ENCODE measurements around the gene TMEM253.

TMEM253 gene

DNA sequence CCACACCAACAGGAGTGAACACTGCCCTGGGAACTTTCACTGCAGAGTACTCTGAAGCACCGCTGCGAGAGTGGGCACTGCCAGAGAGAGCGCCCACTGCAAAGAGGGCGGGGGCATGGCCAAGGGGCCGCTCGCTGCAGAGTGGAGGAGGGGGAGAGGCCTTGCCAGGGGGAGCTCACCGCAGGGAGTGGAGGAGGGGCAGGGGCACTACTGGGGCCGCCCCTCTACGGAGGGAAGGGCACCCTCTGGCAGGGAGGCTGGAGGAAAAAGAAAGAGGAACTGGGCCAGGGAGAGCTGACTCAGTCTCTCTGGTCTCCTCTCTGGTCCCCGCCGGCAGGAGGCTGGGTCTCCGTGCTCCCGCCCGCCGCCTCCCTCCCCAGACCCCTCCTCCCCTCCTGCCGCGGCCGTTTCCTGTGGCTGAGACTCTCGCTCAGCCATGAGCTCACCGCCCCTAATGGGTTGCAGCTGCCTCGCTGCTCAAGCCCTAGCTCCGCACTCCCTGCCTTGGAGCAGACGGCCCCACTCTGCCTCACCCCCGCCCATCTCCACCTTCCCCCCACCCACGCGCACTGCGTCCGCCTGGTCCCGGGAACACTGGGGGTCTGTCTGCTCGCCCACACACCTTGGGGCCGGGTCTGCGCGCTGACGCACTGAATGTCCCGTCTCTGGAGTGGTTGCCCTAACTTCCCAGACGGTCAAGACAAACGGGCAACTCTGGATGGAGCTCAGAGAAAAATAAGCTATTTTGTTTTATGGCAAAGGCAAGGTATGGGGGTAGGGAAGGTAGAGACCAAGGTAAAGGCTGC is 29.4 kb upstream of the TMEM253 start:
- peak; percentile 71 for DNase-seq

DNA sequence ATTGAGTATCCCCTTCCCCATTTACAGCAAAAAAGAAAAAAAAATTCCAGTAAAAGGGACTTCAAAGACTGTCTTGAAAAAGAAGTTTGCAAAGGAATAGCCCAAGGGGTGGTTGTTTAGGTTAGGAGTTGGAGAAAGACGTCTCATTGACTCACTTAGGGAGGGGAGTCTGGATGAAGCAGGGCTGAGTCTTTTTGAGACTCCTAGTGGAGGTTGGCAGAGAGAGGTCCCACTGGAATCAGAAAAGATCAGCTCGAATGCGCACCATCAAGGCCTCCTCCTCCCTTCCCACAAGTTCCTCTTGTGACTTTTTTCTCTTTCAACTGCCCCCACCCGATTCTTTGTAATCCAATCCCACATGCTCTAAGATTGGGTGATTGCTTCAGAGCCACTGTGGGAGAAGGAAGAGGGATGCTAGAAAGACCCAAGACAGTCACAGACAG is 28.8 kb upstream of the TMEM253 start:
- DNase-seq, result no peak

DNA sequence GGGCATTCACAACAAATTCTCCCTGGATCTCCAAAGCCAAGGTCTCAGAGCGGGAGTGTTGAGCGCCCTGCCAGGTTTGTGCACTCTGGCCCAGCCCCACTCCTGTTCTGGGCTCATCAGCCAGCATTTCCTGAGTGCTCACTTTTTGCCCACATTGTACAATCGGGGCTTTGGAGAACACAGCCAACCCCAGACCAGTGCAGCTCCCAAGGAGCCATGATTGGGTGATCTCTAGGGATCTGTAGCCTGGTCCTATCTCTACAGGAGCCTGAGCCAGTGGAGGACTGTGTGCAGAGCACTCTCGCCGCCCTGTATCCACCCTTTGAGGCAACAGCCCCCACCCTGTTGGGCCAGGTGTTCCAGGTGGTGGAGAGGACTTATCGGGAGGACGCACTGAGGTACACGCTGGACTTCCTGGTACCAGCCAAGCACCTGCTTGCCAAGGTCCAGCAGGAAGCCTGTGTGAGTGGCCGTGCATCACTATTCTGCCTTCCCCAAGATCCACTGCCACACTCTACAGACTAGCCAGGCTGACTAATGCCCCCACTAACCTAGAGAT is 28.0 kb upstream of the TMEM253 start:
- no peak for DNase-seq

DNA sequence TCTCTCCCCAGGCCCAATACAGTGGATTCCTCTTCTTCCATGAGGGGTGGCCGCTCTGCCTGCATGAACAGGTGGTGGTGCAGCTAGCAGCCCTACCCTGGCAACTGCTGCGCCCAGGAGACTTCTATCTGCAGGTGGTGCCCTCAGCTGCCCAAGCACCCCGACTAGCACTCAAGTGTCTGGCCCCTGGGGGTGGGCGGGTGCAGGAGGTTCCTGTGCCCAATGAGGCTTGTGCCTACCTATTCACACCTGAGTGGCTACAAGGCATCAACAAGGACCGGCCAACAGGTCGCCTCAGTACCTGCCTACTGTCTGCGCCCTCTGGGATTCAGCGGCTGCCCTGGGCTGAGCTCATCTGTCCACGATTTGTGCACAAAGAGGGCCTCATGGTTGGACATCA is 26.9 kb upstream of the TMEM253 start:
- DNase-seq, result no peak

DNA sequence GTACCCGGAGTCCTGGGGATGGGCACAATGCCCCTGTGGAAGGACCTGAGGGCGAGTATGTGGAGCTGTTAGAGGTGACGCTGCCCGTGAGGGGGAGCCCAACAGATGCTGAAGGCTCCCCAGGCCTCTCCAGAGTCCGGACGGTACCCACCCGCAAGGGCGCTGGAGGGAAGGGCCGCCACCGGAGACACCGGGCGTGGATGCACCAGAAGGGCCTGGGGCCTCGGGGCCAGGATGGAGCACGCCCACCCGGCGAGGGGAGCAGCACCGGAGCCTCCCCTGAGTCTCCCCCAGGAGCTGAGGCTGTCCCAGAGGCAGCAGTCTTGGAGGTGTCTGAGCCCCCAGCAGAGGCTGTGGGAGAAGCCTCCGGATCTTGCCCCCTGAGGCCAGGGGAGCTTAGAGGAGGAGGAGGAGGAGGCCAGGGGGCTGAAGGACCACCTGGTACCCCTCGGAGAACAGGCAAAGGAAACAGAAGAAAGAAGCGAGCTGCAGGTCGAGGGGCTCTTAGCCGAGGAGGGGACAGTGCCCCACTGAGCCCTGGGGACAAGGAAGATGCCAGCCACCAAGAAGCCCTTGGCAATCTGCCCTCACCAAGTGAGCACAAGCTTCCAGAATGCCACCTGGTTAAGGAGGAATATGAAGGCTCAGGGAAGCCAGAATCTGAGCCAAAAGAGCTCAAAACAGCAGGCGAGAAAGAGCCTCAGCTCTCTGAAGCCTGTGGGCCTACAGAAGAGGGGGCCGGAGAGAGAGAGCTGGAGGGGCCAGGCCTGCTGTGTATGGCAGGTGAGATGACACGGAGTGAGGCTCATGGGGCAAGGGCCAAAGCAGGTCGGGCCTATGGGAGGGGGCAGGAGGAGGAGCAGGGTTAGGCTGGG is 26.2 kb upstream of the TMEM253 start:
- DNase-seq, result no peak

DNA sequence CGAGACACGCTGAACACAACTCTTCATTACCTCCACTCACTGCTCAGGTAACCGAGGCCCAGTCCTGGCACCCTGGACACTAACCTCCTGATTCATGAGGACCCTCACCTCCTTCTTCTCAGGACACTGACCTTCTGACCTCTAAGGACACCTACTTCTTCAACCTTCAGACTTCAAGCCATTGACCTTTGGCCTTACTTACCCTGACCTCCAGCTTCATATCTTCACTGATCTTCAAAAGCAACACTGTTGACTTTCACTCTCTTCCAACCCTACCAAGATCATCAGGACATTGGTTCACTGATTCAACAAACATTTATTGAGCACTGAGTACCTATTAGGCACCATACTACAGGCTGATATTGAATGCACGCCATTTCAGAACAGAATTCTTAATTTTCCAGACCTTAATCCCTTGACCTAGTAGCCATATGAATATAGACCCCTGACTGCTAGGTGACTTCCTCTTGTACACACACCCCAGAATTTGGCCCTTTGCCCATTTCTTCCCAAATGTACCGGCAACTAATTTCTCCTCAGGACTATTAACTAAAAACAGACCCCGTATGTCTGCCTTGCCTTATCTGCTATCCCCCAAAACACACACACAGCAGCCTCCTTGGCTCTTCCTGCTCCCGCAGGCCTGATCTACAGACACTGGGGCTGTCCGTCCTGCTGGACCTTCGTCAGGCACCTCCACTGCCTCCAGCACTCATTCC is 25.0 kb upstream of the TMEM253 start:
- no peak for DNase-seq

DNA sequence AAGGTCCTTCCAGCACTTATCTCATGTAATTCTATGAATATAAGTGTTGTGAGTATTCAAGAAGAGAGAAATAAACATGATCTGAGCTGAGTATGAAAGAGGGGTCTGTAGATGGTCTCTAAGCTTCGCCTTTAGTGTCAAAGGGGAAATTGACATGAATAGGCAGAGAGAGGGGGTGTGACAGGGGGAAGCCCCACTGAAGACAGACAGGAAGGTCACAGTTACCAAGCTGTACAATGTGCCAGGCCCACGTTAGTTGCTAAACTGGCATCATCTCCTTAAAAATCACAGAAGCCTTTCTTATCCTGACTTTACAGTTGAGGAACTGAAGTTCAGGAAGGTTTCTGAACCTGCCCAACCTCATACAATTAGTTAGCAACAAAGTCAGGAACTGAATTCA is 23.2 kb upstream of the TMEM253 start:
- DNase-seq, result no peak

DNA sequence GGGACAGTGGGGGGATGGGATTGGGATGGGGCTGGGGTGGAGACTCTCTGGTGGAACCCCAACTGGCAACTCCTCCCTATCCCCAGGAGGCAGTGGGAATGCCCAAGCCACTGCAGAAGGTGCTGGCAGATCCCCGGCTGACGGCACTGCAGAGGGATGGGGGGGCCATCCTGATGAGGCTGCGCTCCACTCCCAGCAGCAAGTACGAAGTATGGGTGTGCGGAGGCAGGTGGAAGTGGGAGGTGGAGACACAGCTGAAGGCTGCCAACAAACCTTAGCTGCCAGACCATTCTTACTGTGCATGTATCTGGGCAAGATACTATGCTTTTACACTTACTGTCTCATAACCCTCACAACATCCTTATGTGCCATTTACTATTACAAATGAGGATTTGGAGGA is 22.6 kb upstream of the TMEM253 start:
- no peak for DNase-seq

DNA sequence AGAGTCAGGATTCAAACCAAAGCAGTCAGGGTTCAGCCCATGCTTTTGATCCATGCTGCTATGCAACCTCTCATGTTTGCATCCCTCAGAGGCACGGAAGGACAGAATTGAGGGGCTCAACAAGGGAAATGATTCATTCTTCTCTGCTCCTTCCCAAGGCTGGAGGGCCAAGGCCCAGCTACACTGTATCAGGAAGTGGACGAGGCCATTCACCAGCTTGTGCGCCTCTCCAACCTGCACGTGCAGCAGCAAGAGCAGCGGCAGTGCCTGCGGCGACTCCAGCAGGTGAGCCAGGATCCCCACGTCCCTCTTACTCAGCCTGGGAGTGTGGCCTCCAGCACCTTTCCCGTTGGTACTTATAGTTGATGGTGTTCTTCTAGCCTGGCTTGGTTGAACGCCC is 22.1 kb upstream of the TMEM253 start:
- DNase-seq, result no peak

DNA sequence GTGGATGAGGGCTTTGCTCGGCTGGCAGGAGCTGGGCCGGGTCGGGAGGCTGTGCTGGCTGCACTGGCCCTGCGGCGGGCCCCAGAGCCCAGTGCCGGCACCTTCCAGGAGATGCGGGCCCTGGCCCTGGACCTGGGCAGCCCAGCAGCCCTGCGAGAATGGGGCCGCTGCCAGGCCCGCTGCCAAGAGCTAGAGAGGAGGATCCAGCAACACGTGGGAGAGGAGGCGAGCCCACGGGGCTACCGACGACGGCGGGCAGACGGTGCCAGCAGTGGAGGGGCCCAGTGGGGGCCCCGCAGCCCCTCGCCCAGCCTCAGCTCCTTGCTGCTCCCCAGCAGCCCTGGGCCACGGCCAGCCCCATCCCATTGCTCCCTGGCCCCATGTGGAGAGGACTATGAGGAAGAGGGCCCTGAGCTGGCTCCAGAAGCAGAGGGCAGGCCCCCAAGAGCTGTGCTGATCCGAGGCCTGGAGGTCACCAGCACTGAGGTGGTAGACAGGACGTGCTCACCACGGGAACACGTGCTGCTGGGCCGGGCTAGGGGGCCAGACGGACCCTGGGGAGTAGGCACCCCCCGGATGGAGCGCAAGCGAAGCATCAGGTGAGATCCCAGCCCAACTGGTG is 19.2 kb upstream of the TMEM253 start:
- DNase-seq, result no peak

DNA sequence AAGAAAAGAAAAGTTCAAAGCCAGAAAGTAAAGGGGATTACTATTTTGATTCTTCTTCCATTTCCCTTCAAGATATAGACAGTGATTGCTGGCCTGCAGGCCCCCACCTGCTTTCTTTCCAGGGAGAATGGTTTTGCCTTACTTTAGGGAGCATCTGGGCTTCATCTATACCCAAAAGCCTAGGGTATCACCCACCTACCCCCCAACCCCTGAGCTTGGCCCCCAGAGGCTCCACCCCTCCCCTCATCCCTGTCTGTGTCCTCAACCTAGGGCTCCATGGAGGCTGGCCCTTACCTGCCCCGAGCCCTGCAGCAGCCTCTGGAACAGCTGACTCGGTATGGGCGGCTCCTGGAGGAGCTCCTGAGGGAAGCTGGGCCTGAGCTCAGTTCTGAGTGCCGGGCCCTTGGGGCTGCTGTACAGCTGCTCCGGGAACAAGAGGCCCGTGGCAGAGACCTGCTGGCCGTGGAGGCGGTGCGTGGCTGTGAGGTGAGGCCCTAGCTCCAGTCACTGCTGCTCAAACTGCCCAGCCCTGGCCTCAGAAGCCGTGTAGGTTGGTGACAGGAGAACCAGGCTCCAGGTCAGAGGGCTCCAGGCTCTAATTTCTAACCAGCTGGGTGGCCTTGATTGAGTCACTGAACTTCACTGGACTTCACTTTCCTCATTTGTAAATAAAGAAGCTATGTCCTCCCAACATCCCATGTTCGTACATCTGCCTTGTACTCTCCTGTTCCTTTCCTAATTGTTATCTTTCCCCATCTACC is 17.1 kb upstream of the TMEM253 start:
- no peak for DNase-seq

DNA sequence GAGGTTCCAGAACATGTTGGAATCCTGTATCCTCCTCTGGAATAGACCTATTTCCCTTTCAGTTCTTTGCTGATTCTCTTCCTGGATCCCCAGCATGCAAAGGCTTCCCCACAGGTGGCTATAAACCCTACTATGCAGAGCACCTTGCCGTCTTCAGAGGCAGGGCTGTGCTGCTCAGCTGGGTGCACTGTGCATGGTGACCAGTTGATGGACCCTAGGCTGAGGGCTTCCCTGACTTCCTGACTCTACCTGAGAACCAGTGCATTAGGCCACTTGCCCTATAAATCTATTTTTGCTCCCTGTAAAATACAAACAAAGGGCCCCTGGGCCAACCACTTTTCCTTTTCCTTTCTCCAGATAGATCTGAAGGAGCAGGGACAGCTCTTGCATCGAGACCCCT is 16.5 kb upstream of the TMEM253 start:
- DNase-seq, result no peak

DNA sequence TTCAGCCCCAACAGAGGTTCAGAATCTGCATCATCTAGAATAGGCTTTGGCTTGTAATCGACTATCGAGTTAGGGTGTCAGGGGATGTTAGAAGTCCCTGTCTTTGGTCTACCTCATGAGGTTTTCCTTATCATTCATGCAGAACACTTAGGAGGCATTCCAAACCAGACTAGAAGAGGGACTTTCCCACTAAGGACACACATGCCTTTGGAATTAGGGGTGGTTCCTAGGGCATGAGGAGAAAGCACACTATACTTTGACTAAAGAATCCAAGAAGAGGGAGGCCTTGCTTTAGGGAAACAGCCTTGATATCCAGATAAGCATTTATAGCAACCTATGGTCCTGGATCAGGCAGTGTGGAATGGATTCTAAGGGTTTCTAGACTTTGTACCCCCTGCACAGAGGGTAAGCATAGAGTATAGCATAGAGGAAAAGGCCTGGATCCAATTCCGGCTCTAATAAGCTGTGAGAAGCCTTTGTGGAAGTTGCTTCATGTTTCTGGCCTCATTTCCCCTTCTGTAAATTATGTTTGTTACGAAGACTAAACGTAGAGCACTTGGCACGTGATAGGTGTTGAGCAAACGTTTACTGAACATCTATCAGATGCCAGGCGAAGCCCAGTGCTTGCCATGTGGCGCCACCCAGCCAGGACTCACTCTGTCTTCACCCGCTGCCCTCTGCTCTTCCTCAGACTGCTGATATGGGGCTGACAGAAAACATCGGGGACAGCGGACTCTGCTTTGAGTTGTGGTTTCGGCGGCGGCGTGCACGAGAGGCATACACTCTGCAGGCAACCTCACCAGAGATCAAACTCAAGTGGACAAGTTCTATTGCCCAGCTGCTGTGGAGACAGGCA is 15.6 kb upstream of the TMEM253 start:
- DNase-seq, result no peak

DNA sequence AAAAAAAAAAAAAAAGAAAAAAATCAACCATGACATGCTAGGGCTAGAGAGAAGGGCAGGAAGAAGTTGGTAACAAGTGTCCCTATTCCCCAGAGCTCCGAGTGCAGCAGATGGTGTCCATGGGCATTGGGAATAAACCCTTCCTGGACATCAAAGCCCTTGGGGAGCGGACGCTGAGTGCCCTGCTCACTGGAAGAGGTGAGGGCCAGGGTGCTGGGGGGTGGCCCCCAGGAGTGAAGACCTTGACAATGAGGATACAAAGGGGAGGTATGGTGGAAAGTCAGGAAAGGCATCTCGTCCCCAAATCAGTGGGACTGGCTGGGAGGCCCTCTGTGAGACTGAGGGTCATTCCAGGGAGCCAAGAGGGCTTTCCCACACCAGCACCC is 14.0 kb upstream of the TMEM253 start:
- no peak for DNase-seq

DNA sequence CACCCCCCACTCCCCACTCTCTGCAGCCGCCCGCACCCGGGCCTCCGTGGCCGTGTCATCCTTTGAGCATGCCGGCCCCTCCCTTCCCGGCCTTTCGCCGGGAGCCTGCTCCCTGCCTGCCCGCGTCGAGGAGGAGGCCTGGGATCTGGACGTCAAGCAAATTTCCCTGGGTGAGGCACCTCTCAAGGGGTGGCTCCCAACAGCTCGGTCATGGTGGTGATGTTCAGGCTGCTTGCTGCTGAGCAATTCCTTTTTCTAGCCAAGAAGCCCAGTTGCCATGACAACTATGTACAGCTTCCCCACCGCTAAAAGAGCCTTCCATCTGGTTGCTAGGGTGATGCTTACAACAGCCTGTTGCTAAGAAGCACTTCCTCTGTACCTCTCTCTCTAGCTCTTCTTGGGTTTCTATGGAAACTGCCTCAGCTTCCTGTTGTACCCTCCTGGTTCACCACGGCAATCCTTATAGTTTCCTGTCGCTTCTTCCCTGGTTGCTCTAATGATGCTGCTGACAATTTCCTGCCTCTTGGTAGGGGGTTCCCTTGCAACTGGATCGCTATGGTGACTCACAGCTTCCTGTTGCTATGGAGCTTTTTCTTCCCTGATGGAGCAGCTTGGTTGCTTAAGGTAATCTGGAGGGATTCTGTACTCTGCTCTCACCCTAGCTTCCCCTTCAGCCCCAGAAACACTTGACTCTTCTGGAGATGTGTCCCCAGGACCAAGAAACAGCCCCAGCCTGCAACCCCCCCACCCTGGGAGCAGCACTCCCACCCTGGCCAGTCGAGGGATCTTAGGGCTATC is 13.4 kb upstream of the TMEM253 start:
- DNase-seq, result peak; percentile 79

DNA sequence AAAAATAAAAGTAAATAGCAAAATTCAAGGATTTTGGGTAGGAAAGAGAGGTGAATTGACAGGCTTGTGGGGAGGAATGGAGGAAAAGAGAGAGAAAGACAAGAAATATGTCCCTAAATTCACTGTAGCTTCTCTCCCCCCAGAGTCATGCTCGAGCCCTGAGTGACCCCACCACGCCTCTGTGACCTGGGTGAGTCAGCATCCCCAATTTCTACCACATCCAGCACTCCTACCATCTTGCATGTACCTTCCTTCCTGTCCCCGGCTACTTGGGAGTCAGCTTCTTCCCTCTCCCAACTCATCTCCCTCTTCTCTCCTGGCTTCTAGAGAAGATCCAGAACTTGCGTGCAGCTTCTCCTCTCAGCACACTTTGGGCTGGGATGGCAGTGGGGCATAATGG is 12.2 kb upstream of the TMEM253 start:
- no peak for DNase-seq

DNA sequence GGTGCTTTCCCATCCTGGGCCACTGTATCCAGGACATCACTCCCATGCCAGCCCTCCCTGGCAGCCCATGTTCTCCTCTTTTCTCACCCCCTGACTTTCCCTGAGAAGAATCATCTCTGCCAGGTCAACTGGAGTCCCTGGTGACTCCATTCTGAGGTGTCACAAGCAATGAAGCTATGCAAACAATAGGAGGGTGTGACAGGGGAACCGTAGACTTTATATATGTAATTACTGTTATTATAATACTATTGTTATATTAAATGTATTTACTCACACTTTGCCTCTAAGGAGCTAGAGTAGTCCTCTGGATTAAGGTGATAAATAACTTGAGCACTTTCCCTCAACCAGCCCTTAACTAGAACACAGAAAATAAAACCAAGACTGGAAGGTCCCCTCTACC is 11.6 kb upstream of the TMEM253 start:
- no peak for DNase-seq

DNA sequence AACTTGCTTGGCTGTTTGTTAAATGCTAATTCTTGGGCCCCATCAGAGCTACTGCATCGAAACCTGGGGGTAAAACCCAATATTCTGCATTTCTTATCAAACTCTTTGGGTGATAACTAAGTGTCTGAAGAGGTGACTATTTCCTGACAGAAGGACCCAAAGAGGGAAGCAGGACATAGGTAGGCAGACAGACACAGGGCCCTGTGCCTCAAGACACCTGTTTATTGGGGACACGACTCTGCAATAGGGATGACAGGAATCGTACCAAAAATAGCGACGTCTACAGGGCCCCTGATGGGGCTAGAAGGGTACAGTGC is 11.0 kb upstream of the TMEM253 start:
- DNase-seq, result no peak

DNA sequence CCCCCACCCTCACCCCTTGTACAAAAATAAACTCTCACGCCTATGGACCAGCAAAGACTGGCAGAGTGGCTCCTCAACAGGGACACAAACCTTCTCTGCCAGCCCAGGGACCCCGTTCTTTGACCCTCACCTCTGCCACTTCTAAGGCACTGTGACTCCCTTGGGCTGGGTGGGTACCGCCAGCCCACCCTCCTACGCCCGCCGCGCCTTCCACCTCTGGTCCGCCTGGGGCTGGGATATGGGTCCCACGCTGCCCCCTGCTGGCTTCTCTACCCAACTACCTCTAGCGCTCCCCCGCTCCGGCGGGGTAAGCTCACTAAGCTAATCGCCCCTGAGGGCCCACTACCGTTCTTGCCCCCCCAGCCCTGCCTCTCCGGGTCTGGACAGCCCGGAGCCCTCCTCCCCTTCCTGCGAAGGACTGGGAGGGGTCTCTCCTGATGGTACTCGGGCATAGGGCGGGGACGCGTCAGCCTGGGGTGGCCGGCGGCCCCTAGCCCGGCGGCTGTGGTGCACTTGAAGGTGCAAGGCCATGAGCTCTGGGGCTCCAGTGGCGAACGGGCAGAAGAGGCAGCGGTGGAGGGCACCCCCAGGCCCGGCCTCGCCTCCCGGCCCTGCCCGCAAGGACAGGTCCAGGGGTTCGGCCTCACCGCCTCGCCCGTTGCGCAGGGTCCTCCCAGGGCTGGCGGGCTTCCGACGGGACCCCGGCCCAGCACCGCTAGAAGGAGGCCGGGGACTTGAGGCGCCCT is 10.5 kb upstream of the TMEM253 start:
- DNase-seq, result no peak
